NCI-H69 (cell line): ENCODE results near the gene MS4A4E.
"Not testable (repeated sequence)": the region's sequence is repeated elsewhere in the genome, so short reads cannot be mapped to it uniquely, and the experiment has no call there.

ENCODE experiments used
- DNase-seq: peaks from one replicate; lab custom pipeline; 2025; lab: John Stamatoyannopoulos, UW

The MS4A4E gene

DNA sequence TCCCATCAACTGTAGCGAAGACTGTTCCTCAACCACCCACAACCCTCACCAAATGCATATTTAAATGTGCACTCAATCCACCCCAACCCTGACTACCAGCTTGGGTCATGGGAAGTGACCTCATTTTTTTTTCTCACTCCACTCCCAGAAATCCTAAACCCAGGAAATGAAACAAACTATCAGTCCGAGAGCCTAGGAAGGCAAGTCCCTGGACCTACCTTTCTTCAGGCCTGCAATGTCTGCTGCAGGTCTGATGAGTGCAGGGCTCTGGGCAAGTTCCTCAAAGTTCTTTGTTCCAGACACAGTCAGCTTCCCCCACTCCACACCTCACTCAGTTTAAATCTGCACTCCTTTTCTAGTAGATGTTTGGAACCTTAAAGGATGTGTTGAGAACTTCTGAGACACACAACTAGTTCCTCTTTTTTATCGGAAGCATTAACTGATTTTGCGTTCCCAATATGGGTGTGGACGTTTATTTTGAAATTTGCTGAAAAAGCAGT lies at the start of gene MS4A4E:
MS4A4E (minus strand) TSS at position 398 of the 500 bp plus-strand sequence. CDS start 13,082 bp downstream, outside the sequence.
- DNase-seq = no peak

DNA sequence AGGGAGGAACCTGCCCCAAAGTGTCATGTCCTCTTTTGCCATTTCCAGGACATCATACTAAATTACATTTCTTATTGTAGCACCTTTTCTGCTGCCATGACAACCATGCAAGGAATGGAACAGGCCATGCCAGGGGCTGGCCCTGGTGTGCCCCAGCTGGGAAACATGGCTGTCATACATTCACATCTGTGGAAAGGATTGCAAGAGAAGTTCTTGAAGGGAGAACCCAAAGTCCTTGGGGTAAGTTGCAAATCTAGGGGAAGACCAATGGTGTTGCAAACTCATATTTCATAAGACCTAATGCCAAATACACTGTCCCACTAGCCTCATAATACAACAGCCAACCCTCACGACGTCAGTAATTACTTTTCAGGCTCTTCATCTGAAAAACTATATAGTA lies 49.2 kb upstream of the MS4A4E start:
- DNase-seq = no peak

DNA sequence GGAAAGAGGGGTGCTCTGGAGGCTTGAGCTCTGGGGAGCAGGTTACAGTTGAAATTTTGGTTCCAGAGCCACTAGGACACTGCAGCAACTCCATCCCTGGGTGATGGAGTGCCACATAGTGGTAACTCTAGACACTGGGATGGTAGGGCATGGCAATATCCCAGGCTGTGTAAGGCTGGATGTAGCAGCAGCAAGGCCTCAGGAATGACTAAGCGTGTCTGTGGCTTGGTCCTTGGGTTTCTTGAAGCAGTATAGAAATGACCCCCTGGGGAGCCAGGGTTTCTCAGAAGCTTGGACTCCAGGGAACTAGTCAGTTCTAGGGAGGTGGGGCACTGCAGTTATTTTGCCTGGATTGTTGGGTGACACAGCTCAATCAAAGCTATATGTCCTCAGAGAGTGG lies 45.6 kb upstream of the MS4A4E start:
- DNase-seq = no peak

DNA sequence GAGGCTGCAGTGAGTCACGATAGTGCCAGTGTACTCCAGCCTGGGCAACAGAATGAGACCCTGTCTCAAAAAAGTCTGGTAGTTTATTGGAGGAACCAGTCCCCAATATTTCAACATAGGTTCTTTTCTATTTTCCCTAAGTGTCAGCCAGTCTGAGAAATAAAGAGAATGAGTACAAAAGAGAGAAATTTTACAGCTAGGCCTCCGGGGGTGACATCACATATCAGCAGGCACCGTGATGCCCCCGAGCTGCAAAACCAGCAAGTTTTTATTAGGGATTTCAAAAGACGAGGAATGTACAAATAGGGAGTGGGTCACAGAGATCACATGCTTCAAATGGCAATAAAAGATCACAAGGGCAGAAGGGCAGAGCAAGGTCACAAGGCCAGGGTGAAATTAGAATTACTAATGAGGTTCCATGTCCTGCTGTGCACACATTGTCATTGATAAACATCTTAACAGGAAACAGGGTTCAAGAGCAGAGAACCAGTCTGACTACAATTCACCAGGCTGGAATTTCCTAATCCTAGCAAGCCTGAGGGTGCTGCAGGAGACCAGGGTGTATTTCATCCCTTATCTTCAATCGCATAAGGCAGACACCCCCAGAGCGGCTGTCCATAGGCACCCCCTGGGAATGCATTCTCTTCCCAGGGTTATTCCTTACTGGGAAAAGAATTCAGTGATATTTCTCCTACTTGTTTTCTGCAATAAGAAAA lies 42.6 kb upstream of the MS4A4E start:
- not testable (repeated sequence) for DNase-seq

DNA sequence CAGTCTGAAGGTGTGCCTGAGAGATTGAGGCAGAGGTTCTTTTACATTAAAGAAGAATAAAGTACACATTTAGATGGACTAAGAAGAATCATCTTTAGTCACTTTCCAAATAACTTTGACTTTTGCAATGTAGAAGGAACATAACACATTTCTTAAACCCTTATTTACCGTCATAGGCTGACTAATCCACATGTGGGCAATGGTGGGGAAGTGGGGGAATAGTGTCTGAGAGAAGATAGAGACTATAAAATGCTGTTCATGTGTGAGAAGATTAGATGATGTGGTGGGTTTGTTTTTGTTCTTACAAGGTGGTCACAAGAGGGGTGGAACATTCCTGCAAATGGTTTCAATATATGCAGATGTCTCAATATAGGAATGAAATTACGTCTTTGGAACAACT lies 39.3 kb upstream of the MS4A4E start:
- DNase-seq = no peak

DNA sequence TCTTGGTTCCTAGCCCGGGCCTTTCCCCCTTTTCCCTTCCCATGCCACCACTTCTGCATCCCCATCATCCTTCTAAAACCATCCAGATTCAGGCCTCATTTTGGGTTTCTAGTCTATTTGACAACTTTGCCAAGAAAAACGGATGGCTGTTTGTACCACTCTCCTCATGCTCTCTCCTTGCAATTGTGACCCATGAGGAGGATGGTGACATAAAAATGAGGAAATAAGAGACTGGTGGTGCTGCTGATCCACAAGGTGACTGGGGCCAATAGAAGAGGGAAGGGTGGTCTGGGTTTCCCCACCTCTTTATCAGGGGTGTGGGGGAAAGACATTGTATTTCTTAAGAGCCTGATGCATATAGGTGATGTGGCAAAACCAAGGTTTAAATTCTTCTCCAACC lies 38.5 kb upstream of the MS4A4E start:
- no peak for DNase-seq

DNA sequence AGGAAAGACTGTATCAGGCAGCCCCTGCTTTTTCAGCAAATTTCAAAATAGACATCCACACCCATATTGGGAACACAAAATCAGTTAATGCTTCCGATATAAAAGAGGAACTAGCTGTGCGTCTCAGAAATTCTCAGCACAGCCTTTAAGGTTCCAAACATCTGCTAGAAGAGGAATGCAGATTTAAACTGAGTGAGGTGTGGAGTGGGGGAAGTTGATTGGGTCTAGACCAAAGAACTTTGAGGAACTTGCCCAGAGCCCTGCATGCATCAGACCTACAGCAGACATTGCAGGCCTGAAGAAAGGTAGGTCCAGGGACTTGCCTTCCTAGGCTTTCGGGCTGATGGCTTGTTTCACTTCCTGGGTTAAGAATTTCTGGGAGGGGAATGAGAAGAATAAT lies 37.5 kb upstream of the MS4A4E start, which contains the start of gene MS4A4A:
MS4A4A (plus strand) TSS at position 255 of the 400 bp plus-strand sequence; CDS start at position 265, 10 bp downstream.
- DNase-seq = no peak

DNA sequence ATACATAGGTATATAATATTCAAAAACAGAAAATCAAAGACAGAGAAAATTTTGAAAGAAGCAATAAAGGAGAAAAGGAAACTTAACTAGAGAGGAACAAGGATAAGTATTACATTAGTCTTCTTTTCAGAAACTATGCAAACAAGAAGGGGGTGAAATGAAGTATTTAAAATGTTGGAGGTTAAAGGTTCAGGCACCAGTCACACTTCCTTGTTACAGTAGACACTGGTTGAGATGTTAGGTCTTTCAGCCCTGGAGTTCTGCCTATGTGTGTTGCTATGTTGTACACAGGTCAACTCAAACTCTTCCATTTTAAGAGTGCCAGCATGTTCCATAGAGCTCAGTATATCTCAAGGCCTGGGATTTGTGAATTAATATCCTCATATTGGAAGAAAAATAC lies 31.5 kb upstream of the MS4A4E start:
- no peak for DNase-seq

DNA sequence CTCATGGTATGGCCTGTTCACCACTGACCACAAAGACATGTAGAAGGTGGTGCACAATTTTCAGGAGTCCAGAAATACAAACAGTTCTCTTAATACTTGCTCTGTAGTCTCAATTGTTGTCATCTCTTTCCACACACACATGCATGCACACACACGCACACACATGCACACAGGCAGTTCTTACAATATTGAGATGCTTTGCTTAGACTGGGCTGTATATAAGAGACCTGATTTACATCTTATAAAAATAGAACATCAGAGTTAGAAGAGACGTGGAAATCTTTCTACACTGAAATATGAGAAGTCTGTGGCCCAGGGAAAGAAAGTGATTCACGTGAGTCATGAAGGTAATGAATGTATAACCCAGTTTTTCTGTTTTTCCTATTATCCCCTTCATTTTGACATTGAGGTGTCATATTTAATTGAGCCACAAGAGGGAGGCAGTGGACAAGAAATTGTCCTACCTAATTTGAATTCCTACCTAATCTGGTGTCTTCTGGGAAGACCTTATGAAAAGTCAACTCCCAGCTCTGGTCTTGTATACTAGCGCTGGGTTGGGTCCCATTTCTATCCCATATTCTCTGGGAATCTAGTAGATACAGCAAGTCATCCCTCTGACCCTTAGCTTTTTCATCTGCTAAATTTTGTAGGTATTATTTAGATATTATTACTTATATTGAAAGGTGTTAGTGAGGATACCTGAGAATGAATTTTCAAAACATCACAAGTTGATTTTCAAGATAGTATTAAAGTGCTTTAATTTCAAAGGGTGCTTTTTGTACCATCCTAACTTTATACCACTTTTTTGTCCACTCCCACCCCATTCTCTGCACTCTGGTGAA lies 22.7 kb upstream of the MS4A4E start:
- peak; percentile 38 for DNase-seq

DNA sequence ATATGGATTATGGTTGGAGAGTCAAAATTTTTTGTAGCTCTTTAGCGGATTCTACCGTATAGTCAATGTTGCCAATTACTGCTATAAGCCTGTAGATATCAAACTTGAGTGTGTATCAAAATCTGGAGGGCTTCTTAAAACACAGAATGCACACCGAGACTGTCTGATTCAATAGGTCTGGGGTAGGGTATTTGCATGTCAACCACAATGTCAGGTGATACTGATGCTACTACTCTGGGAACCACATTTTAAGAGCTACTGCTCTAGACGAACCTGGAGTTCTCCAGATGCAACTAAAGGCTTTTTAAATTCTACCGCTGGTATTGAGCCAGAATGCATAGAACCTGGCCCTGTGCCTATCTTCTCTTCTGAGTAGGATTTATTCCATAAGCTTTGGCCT lies 21.7 kb upstream of the MS4A4E start:
- DNase-seq = no peak

DNA sequence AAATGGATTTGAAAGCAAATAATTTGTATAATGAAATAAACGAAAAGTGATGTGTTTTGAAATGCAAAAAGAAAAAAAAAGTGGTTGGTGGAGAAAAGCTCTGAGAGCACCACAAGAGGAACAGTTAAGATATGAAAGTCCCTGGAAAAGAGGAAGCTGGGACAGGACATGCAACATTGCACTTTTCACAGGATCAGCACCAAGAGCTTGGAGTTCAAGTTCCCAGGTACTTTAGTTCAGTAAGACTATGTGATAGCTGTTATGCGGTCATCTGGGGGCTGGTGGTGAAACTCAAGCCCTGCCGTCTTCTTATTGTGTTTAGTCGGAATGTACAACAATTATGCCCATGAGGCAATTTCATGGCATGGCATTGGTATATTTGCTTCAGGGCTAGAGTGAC lies 20.5 kb upstream of the MS4A4E start:
- DNase-seq = no peak

DNA sequence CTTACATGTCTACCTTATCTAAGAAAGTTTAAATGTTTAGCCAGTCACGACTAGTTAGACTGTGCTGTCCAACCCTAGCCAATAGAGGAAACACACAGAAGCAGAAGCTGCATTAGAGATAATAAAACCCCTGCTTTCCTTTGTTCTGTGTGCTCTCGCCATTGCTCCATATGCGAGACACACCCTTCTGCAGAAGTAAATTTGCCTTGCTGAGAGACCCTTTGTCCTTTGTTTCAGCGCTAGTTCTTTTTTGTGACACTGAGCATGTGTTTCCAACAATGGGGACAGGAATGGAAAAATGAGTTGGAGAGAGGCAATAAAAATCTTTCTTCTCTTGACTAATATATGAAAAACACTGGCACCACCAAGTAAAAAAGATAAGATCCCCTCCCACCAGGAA lies 18.1 kb upstream of the MS4A4E start:
- DNase-seq = no peak

DNA sequence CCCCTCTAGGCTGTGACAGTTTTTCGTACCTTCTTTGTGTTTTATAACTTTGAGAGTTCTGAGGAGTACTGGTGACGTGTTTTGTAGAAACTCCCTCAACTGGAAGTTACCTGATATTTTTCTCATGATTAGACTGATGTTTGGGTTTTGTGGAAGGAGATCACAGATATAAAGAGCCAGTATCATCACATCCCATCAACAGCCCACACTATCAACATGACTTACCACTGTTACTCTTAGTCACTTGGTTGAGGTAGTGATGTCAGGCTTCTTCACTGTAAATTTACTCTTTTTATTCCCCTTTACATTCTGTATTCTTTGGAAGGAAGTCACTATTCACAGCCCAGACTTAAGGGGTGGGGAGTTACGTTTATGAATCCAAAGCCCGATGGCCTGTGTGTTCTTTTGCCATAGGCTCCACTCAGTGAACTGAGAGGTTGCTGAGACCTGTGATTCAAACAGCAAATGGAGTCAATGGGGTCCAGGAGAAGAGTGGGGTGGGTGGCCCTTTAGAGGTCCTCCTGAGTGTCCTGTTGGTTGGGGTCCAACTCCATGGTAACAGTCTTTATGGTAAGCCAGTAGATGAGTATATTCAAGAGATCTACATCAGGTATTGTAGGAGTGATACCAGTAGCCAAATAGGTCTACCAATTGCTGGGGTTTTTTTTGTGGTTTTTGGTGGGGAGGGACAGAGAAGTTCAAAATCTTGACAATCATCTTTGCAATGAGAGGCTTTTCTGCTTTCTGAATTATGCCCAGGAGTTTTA lies 15.2 kb upstream of the MS4A4E start:
- DNase-seq = no peak

DNA sequence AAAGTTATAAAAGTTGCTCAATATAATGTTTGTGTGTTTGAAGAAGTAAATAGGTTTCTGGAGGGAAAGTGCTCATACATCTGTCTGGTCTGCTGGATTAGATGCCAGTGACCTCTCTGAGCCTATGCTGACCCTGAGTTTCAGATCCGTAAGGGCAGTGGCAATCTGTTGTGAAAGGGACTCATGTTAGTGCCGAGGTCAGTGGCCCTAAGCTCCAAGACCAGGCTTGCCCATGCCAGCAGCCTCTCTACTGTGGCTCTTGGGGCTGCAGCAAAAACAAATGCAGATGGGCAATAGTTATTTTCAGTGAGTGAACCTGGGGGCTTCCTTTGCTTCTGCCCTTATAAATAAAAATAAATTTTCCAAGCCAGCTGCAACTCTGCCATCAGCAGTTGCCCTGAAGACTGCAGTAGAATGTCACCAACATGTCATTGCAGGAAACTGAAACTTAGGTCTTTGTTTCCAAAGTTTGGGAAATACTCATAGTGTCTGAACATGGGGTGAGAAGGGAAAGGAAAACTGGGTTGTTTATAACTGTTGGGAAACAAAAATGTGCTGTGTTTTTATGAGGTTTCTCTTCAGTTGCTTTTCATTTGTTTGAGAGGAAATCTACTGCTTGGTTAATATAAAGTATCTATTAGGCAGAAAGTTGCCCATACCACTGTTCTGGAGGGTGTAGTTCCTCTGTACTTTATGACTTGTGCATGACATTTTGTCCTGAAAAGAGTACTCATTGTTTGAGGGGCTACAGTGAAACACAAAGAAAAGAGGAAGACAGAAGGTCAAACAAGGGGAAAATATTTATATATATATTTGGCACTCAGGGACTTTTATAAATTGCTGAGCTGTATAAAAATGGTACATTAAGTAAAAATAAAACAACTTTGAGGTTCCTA lies 9.5 kb upstream of the MS4A4E start:
- no peak for DNase-seq

DNA sequence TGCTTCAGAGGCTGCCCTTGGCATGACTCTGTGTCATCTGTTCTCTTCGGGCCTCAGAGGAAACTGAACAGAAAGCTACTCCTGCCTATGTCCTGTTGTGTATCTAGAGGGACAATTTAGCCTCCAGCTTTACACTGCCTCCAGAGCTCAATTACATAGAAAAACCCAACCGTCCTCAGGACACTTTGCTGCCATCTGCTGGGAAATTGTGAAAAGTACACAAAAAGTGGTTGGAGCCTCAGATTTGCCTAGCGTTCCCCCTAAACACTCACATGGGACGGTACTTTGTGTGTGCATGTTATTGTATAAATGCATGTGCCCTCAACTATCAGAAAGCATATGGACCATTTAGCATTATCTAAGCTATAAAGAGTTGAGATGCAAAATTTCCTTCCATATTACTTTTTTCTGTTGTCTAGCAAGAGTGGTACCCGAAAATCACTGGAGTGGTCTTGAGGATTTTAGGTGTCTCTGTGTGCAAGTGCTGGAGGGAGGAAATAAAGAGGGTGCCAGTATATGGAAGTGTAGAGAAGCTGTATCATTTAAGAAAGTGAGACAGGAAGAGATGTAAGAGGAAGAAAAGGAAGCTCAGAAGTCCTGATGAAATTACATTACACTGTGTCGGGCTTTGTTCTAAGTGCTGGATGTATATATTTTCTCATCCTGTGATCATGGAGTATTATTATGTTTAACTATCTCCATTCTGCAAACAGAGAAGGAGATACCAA lies 8.7 kb upstream of the MS4A4E start:
- DNase-seq = no peak

DNA sequence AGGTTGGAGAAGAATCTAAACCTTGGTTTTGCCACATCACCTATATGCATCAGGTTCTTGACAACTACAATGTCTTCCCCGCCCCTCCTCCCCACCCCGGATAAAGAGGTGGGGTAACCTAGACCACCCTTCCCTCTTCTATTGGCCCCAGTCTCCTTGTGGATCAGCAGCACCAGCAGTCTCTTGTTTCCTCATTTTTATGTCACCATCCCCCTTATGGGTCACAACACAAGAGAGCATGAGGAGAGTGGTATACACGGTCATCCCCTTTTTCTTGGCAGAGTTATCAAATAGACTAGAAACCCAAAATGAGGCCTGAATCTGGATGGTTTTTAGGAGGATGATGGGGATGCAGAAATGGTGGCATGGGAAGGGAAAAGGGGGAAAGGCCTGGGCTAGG lies 1.2 kb downstream of the MS4A4E start:
- no peak for DNase-seq

DNA sequence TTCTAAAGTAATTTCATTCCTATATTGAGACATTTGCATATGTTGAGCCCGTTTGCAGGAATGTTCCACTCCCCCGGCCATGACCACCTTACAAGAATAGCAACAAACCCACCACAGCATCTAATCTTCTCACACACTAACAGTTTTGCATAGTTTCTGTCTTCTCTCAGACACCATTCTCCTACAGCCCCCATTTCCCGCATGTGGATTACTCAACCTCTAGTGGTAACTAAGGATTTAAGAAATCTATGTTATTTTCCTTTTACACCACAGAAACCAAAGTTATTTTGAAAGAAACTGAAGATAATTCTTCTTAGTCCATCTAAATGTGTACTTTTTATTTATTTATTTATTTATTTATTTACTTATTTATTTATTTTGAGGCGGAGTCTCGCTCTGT lies 2.3 kb downstream of the MS4A4E start:
- DNase-seq = no peak

DNA sequence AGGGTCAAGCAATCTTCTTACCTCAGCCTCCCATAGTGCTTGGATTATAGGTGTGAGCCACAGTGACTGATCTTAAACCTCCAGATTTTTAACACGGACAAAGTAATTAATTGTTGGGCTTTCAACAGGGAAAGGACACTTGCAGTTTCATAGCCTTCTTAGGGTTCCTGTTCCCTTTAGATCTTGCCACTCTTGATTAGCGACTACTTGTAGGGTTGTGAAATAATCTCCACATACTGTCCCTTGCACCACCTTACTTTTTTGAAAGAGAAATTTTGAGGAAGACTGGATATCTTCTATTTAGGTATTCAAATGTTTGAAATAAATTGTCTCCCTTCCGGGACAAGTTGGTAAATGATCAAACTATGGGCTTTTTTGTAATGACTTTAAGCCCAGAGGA lies 7.6 kb downstream of the MS4A4E start:
- no peak for DNase-seq

DNA sequence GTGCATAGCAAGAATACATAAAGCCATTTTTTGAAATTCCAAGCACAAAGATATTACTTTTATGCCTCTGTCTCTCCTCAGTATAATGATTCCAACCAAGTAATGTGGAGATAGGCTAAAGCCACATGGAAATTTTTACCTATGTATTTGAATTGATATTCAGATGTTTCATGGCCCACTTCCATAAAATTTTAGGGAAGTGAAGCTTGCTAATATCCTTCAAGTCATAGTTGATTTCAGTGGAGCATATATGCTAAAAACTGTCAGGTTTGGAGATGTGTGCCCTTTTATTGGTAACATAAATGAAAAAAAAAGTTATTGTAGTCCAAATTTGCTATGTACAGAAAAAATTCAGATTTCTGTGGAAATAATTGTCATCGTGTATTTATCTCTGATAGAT lies 12.3 kb downstream of the MS4A4E start:
- no peak for DNase-seq

DNA sequence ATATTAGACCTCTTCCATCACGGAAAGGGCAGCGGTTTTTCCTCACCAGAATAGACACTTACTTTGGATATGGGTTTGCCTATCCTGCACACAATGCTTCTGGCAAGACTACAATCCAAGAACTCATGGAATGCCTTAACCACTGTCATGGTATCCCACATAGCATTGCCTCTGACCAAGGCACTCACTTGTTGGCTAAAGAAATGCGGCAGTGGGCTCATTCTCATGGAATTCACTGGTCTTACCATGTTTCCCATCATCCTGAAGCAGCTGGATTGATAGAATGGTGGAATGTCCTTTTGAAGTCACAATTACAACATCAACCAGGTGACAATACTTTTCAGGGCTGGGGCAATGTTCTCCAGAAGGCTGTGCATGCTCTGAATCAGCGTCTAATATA lies 20.8 kb downstream of the MS4A4E start:
- DNase-seq = no peak

DNA sequence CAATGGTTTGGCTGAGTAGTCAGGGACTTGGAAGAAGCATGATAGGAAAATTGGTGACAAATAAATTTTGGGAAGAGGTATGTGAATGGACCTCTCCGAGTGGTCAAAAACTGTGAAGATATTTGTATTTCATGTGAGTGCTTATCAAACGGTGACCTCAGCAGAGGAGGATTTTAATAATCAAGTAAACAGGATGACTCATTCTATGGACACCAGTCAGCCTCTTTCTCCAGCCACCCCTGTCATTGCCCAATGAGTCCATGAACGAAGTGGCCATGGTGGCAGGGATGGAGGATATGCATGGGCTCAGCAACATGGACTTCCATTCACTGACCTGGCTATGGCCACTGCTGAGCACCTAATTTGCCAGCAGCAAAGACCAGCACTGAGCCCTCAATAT lies 21.2 kb downstream of the MS4A4E start:
- DNase-seq = no peak
